Dedifferentiated amniotic fluid mesenchymal stem cell (primary cell): ENCODE results near the gene CUX1.

ENCODE experiments used
- DNase-seq: peaks from one replicate; pipeline ENCODE4 v3.0.0-alpha.2; 2016; ENCODE audit errors: extremely low spot score

The CUX1 gene

GRCh38 chr7:102073931-102074880, 256.8 kb downstream of the CUX1 start:
- no peak for DNase-seq

GRCh38 chr7:102075126-102075525, 257.7 kb downstream of the CUX1 start:
- DNase-seq: no peak

- no peak for DNase-seq
Measured at GRCh38 chr7:102075553-102076135, 258.2 kb downstream of the CUX1 start.

- no peak for DNase-seq
Measured at GRCh38 chr7:102077081-102077480, 259.7 kb downstream of the CUX1 start.

- no peak for DNase-seq
Measured at GRCh38 chr7:102079140-102080018, 262.0 kb downstream of the CUX1 start.

- no peak for DNase-seq
Measured at GRCh38 chr7:102080019-102080433, 262.6 kb downstream of the CUX1 start.

GRCh38 chr7:102080434-102081243, 263.2 kb downstream of the CUX1 start:
- DNase-seq: no peak

- DNase-seq: no peak
Measured at GRCh38 chr7:102081244-102081627, 263.8 kb downstream of the CUX1 start.

- DNase-seq: no peak
Measured at GRCh38 chr7:102082693-102083368, 265.4 kb downstream of the CUX1 start.

- no peak for DNase-seq
Measured at GRCh38 chr7:102085218-102085772, 267.9 kb downstream of the CUX1 start.

GRCh38 chr7:102089175-102090098, 272.0 kb downstream of the CUX1 start:
- DNase-seq: no peak

- no peak for DNase-seq
Measured at GRCh38 chr7:102093599-102094315, 276.3 kb downstream of the CUX1 start.

GRCh38 chr7:102094316-102094650, 276.9 kb downstream of the CUX1 start:
- DNase-seq: peak; percentile 47

- DNase-seq: no peak
Measured at GRCh38 chr7:102095321-102096011, 278.0 kb downstream of the CUX1 start.

- DNase-seq: no peak
Measured at GRCh38 chr7:102096012-102096332, 278.5 kb downstream of the CUX1 start.

- DNase-seq: no peak
Measured at GRCh38 chr7:102096706-102097427, 279.4 kb downstream of the CUX1 start.

- no peak for DNase-seq
Measured at GRCh38 chr7:102097601-102098161, 280.3 kb downstream of the CUX1 start.
